CD4-positive, alpha-beta T cell treated with Interferon alpha-2 for 1 hour (primary cell): ENCODE data around the gene SULF2.
A peak's percentile ranks its signal among the peaks of the same experiment; 100 is the strongest.

Source experiments
- DNase-seq, 2 donors: peaks; one replicate each; pipeline ENCODE4 v3.0.0-alpha.2; 2020 to 2022

Gene SULF2

DNA sequence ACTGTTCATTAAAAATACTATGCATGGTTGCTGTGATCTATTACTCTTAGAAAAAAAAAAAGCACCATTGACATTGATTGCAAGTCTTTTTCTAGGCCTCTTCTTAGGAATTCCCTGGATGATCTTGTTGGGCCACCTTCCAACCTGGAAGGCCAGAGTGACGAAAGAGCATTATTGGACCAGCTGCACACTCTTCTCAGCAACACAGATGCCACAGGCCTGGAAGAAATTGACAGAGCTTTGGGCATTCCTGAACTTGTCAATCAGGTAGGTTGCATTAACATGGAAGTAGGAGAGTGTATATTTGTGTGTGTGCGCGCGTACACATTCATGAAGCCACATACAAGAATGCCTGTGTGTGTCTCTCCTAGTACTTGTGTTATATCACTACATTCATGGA, 143.2 kb downstream of the SULF2 start:
- DNase-seq = no peak

DNA sequence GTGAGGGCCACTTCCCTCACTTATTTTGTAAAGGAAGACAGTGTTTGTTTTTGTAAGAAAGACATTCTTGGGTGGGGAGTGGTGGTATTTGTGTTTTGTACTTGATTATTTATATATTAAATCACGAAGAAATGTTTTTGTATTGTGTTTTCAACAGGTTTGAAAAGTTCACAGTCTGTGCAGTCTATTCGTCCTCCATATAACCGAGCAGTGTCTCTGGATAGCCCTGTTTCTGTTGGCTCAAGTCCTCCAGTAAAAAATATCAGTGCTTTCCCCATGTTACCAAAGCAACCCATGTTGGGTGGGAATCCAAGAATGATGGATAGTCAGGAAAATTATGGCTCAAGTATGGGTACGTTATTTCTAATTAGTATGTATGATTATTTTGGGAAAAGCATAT, 146.4 kb downstream of the SULF2 start:
- DNase-seq = no peak

DNA sequence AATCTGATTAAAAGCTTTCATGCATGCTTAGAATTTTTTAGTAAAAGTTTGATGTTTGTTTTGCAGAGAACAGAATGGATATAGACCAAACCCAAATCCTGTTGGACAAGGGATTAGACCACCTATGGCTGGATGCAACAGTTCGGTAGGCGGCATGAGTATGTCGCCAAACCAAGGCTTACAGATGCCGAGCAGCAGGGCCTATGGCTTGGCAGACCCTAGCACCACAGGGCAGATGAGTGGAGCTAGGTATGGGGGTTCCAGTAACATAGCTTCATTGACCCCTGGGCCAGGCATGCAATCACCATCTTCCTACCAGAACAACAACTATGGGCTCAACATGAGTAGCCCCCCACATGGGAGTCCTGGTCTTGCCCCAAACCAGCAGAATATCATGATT, 150.0 kb downstream of the SULF2 start:
- DNase-seq = no peak

DNA sequence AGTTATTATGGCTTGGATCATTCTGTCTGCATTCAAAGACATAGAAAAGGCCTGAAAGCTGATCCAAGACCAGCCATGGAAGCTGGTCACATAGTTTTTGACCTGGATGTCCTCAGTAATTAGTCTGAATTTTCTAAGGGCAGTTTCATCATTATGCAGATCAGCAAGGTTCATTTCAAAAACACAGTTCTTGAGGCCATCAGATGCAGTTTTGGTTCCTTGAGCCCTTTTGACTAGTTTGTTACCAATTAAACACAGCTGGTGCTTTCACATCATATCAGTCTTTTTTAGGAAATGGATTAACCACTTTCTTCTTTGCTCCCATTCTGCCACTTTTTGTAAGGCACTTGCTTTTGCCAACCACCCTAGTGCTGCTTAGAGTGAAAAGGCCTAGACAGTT, 154.2 kb downstream of the SULF2 start:
- DNase-seq = no peak

DNA sequence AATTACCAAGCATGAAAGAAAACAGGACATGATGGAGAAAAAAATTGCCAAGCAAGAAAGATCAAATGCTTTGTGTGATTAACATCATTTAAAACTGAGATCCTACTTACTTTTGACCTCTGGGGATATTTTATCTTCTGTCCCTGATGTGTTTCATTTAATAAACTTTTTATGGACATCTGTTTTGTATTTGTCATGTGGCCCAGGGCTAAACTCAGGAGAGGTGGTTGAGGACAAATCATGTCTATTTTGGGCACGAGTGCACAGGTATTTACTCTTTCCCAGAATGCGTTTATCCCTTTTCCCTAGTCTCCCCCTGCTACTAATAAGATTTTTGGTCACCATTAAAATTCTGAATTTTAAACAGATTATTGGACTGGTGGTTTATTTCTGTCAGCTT, 155.4 kb downstream of the SULF2 start:
- DNase-seq = no peak

DNA sequence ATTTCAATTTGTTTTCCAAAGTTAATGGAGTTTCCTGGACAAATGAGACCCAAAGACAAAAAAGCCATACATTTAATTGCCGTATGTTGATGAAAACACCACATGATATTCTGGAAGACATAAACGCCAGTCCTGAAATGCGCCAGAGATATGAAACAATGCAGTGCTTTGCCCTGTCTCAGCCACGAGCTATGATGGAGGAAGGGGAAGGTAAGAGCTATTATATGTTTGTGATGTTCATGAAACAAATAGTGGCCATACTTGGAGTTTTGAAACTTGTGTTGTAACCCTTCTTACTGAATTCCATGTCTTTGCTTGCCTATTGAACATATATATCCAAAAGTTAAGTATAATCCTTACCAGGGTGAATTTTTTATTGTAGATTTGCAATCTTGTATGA, 157.7 kb downstream of the SULF2 start:
- no peak for DNase-seq

DNA sequence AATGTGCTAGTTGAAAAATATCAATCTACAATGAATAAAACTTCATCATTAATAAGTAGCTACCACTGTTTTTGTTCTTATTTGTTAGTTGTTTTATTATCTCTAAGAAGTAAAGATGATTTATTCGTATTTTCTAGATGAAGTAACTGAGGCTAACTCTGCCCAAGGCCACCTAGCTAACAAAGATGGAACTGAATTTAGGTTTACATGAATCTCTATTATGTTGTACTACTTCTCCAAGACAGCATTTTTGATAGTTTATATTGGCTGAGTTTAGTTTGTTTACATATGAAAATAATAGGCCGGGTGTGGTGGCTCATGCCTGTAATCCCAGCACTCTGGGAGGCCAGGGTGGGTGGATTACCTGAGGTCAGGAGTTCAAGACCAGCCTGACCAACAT, 162.1 kb downstream of the SULF2 start:
- no peak for DNase-seq

DNA sequence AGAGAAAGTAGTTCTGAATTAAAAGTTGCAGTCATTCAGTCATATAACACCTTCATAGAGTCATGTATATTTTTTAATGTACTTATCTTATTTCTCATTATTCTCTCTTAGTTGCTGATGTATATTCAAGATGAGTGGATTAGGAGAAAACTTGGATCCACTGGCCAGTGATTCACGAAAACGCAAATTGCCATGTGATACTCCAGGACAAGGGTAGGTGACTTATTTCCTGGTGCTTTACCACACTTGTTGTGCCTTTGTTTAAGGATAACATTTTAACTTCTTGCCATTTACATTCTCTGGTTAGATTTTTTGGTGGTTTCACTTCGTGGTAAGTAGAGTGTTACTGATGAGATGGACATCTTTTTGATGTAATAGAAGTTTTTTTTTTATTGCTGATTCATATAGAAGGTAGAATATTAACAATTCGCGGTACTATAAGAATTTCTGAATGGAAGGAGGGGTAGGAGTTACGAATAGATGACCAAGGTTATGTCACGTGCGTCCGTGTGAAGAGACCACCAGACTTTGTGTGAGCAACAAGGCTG, 163.1 kb downstream of the SULF2 start:
- DNase-seq = no peak

DNA sequence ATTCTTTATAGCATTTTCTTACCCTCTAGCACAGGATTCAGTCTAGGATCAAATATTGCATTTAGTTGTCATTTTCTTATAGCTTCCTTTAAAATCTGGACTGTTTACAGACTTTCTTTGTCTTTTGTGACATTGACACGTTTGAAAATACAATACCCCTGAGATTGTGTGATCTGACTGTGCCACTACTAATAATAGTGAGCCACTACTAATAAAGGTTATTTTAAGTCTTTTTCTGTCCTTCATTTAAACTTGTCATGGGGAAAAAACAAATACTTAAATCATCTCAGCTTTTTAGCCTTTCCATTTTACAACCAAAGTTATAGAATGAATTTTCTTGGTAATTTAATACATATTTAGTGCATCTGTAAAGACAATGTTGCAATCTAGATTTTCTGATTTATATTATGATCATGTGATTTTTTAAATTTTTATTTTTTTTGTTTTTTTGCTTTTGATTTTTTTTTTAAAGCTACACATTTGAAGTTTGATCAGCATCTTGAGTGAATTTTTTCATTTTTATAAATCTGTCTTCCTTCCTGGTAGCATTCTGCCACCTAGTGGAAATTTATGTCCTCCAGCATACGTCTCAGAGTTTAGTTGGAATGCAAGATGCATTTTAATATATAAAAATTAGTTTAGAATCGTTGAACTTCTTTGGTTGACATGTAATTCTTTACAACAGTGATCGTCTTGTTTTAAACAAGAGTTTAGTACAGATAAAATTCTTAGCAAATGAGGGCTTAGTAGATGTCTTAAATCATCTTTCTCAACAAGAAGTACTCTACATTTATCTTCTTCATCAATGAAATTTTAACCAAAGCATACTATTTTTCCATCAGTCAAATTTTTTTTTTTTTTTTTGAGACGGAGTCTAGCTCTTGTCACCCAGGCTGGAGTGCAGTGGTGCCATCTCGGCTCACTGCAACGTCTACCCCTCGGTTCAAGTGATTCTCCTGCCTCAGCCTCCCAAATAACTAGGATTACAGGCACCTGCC, 164.2 kb downstream of the SULF2 start:
- DNase-seq = peak in 1 of 2 donors; percentile 68

DNA sequence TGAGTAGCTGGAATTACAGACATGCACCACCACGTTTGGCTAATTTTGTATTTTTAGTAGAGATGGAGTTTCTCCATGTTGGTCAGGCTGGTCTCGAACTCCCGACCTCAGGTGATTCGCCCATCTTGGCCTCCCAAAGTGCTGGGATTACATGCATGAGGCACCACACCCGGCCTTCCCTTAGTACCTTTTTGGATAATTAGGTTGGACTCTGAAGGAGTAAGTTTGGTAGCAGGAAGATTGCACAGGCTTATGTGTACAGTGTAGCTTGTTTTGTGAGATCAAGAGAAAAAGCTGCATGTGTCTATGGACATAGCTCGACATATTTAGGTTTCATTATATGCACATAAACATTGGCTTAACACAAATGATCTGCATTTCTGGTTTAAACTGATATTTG, 166.8 kb downstream of the SULF2 start:
- DNase-seq = no peak

DNA sequence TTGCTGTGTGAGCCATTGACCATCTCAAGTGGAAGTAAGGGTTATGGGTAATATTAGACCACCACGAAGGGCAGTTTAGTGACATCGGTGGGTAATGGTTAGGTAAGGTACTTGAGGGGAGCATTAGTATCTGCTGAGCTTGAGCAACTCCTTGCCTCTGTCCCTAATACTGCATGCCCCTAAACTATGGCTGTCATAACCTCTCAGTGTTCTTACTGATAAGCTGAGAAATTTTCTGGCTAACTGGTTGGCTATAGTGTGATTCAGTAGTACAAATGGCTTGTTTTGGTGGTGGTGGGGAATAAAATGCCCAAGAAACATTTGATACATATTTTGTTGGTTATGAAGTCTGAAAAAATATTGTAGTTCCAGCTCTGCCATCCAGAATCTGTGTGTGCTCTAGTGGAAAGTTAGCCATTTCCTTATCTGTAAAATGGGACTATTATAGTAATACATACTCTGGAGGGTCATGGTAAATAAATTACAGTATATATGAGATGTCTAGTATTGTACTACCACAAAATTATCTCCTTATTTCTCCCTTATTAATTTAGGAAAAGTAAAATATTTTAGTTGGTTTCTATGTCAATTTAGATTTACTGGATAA, 170.5 kb downstream of the SULF2 start:
- no peak for DNase-seq

DNA sequence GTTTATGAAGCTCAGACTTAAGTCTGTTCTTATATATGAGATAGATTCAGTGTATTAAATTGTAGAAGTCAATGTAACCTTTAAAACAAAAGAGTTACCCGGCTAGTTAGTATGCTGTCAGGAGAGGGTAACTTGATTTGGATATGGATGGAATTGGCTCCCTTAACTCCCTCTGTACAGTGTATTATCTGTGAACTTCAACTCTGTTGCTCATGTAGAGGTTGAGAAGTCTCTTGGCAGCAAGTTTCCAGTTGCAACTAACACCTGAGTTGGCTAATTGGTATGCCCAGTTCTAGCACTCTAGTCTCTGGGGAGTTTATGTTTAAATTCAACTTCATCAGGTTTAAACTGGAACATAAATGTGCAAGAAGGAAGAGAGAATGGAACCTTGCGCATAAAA, 172.6 kb downstream of the SULF2 start:
- no peak for DNase-seq

DNA sequence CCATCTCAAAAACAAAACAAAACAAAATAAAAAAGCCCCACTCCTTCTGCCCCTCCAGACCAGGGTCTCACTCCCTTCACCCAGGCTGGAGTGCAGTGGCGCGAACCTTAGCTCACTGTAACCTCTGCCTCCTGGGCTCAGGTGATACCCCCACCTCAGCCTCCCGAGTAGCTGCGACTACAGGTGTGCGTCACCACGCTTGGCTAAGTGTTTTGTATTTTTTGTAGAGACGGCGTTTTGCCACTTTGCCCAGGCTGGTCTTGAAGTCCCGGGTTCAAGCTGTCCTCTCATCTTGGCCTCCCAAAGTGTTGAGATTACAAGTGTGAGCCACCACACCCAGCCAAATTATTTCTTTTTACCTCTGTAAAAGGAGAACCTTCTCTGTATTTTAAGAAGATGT, 173.5 kb downstream of the SULF2 start:
- DNase-seq = no peak

DNA sequence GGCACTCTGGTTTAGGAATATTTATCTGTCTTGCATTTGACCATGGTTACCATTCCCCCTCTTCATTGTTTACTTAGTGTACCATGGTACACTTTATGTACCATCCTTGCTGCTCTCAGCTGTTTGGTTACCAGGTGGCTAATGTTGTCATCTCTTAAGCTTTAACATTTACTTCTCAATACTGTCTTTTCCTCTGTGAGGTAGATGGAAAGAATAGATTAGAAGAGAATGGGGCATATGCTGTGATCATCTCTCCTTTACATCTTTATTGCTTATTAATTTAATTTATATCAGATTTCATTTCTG, 174.4 kb downstream of the SULF2 start:
- DNase-seq = peak in 1 of 2 donors; percentile 36

DNA sequence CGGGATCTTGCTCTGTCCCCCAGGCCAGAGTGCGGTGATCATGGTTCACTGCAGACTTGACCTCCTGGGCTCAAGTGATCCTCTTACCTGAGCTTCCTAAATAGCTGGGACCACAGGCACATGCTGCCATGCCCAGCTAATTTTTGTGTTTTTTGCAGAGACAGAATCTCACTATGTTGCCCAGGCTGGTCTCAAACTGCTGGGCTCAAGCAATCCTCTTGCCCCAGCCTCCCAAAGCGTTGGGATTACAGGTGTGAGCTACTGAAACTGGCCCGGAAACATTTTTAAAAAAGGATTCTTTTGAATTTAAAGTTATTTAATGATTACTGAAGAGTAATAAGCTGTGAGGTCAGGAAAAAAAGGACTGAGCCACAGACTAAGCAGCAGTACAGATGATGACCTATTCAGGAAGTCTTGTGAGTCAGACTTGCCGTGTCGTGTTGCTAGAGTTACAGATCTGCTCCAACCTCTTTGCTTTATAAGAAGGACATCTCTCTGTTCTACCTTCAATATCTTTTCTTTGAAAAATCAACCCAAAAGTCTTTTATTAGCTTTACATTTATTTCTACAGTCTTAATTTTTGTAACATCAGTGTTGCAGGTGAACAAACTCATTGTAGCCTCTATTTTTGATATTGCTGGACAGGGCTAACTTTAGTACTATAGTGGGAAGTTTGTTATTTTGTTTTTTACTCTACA, 174.9 kb downstream of the SULF2 start:
- peak; percentile 27 to 61 for DNase-seq

DNA sequence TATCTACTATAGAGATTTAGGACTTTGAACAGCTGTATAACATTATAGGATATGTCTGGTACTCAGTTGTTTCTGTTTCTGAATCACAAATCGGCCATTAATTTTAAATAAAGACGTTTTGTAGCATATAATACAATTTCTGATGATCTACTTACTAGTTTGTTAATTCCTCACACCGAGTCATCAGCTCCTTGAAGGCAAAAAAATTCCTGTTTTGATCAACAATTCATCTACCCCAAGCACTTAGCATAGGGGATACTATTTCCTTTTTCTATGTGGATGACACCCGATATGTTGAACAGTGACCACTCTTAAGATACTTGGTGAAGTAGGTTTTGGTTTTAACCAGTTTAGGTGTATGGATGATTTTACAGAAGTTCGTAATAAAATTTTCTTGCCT, 176.3 kb downstream of the SULF2 start:
- DNase-seq = no peak
